ENCODE data around the gene WNT2B.

WNT2B gene

GRCh38 chr1:112527266-112528010 is 18.7 kb downstream of the WNT2B start:
- TF ChIP-seq Cebpa-rat (IDR thresholded peaks at IDR 0.05), result no peak
- H3K4me1 ChIP-seq, result no peaks in the 10 kb centered on the region
- no peak overlapping the region for H3K27ac ChIP-seq
- H4K20me1 ChIP-seq, result no peaks in the 10 kb centered on the region
- H3K4me2 ChIP-seq, result no peak overlapping the region
- no peak overlapping the region for H3K4me3 ChIP-seq
- no peaks in the 10 kb centered on the region for H3K27me3 ChIP-seq
- H3K9ac ChIP-seq, result no peak overlapping the region
- H3K9me3 ChIP-seq (replicated peaks in 1 of 11), result no peaks in the 10 kb centered on the region
- H3K36me3 ChIP-seq, result peaks cover 0 to 42% (median 0%) of the 10 kb centered on the region in 11 experiments; a peak in 7 of 22 replicates

DNA sequence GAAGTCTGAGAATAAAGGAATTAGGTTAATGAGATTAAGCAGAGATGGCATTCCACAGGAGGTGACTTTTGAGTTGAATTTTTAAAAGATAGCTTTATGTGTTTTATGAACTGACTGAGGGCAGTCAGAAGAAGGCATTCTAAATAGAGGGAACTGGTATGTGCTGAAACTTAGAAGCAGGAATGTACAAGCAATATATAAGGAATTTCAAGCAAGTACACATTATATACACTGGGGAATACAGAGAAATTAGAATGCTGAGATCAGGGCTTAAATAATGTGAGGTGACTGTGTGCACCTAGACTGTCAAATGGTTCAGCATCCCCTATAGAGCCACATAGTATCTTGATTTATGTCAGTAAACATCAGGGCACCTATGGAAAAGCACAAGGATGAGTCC is 19.3 kb downstream of the WNT2B start:
- H3K9ac ChIP-seq, result no peak overlapping the region
- H3K4me3 ChIP-seq, result no peak overlapping the region
- no peak for TF ChIP-seq Cebpa-rat (IDR thresholded peaks at IDR 0.05)
- H3K27ac ChIP-seq, result no peak overlapping the region
- H3K4me2 ChIP-seq, result no peak overlapping the region
- H3K36me3 ChIP-seq, result peaks cover 0 to 43% (median 0%) of the 10 kb centered on the region in 11 experiments; a peak in 7 of 22 replicates
- H3K27me3 ChIP-seq, result no peaks in the 10 kb centered on the region
- no peaks in the 10 kb centered on the region for H3K9me3 ChIP-seq (replicated peaks in 1 of 11)
- no peaks in the 10 kb centered on the region for H4K20me1 ChIP-seq
- no peaks in the 10 kb centered on the region for H3K4me1 ChIP-seq

DNA sequence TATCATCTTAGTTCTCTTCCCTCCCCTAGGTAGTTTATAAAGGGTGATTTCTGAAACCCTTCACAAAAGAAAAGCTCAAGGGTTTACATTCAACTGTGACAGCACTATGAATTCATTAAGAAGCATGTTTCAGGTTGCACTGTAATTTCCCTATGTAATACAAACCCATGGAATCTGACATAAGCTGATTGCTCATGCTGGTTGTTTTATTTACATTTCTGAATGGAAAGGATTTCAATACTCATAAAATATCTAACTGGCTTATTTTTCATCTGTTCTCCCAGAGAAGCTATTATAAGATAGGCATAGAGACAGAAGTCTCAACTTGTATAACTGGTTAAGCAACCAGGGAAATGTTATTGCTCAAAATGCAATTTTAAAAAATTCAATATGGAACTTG is 20.5 kb downstream of the WNT2B start:
- H3K9ac ChIP-seq, result no peak overlapping the region
- H3K4me3 ChIP-seq, result no peak overlapping the region
- peaks cover 0 to 50% (median 5%) of the 10 kb centered on the region in 11 experiments; a peak in 7 of 22 replicates for H3K36me3 ChIP-seq
- H3K9me3 ChIP-seq (replicated peaks in 1 of 11), result no peaks in the 10 kb centered on the region
- no peaks in the 10 kb centered on the region for H3K4me1 ChIP-seq
- H3K4me2 ChIP-seq, result no peak overlapping the region
- H3K27ac ChIP-seq, result no peak overlapping the region
- no peaks in the 10 kb centered on the region for H3K27me3 ChIP-seq
- TF ChIP-seq Cebpa-rat (IDR thresholded peaks at IDR 0.05), result no peak
- no peaks in the 10 kb centered on the region for H4K20me1 ChIP-seq

- no peak for TF ChIP-seq Cebpa-rat (IDR thresholded peaks at IDR 0.05)
- no peaks in the 10 kb centered on the region for H3K9me3 ChIP-seq (replicated peaks in 1 of 11)
- H3K36me3 ChIP-seq, result peaks cover 0 to 43% (median 0%) of the 10 kb centered on the region in 11 experiments; a peak in 6 of 22 replicates
- no peak overlapping the region for H3K4me2 ChIP-seq
- H3K27ac ChIP-seq, result no peak overlapping the region
- no peaks in the 10 kb centered on the region for H3K27me3 ChIP-seq
- H3K4me3 ChIP-seq, result no peak overlapping the region
- no peak overlapping the region for H3K9ac ChIP-seq
- no peaks in the 10 kb centered on the region for H3K4me1 ChIP-seq
- H4K20me1 ChIP-seq, result no peaks in the 10 kb centered on the region
These were observed 22.1 kb downstream of the WNT2B start for GRCh38 chr1:112530832-112531231.

GRCh38 chr1:112532064-112532463 is 23.3 kb downstream of the WNT2B start:
- Histone ChIP-seq H3K36me3 (peaks cover 0 to 31% (median 0%) of the 10 kb centered on the region in 11 experiments; a peak in 6 of 22 replicates), H3K27ac (no peak overlapping the region), H3K4me2 (no peak overlapping the region), H3K9ac (no peak overlapping the region), H4K20me1 (no peaks in the 10 kb centered on the region), H3K4me3 (no peak overlapping the region), H3K27me3 (no peaks in the 10 kb centered on the region), H3K9me3 (replicated peaks in 1 of 11) (no peaks in the 10 kb centered on the region), H3K4me1 (no peaks in the 10 kb centered on the region)
- no peak for TF ChIP-seq Cebpa-rat (IDR thresholded peaks at IDR 0.05)

GRCh38 chr1:112533029-112533428 is 24.3 kb downstream of the WNT2B start:
- Histone ChIP-seq H4K20me1 (no peaks in the 10 kb centered on the region), H3K4me3 (no peak overlapping the region), H3K36me3 (peaks cover 0 to 28% (median 0%) of the 10 kb centered on the region in 11 experiments; a peak in 4 of 22 replicates), H3K4me2 (no peak overlapping the region), H3K27me3 (no peaks in the 10 kb centered on the region), H3K9me3 (replicated peaks in 1 of 11) (no peaks in the 10 kb centered on the region), H3K27ac (no peak overlapping the region), H3K4me1 (no peaks in the 10 kb centered on the region), H3K9ac (no peak overlapping the region)
- TF ChIP-seq Cebpa-rat (IDR thresholded peaks at IDR 0.05), result no peak

GRCh38 chr1:112536561-112536960 is 27.8 kb downstream of the WNT2B start:
- no peak overlapping the region for H3K4me2 ChIP-seq

GRCh38 chr1:112537456-112537855 is 28.7 kb downstream of the WNT2B start:
- Histone ChIP-seq H3K9ac (no peak overlapping the region), H3K27me3 (no peaks in the 10 kb centered on the region), H3K36me3 (peaks cover 0 to 53% (median 8%) of the 10 kb centered on the region in 11 experiments; a peak in 12 of 22 replicates), H3K9me3 (replicated peaks in 1 of 11) (no peaks in the 10 kb centered on the region), H3K27ac (no peak overlapping the region), H4K20me1 (no peaks in the 10 kb centered on the region), H3K4me1 (peaks cover 0 to 5% (median 0%) of the 10 kb centered on the region in 10 experiments; a peak in 1 of 20 replicates), H3K4me2 (no peak overlapping the region), H3K4me3 (no peak overlapping the region)
- no peak for TF ChIP-seq Cebpa-rat (IDR thresholded peaks at IDR 0.05)

More at GRCh38 chr1:112536561-112536960, 27.8 kb downstream of the WNT2B start:
- Histone ChIP-seq H3K36me3 (peaks cover 0 to 49% (median 8%) of the 10 kb centered on the region in 11 experiments; a peak in 11 of 22 replicates), H3K4me1 (peaks cover 0 to 5% (median 0%) of the 10 kb centered on the region in 10 experiments; a peak in 1 of 20 replicates), H3K4me3 (no peak overlapping the region), H3K27me3 (no peaks in the 10 kb centered on the region), H3K9me3 (replicated peaks in 1 of 11) (no peaks in the 10 kb centered on the region), H4K20me1 (no peaks in the 10 kb centered on the region), H3K9ac (no peak overlapping the region), H3K27ac (no peak overlapping the region)
- TF ChIP-seq Cebpa-rat (IDR thresholded peaks at IDR 0.05), result no peak

DNA sequence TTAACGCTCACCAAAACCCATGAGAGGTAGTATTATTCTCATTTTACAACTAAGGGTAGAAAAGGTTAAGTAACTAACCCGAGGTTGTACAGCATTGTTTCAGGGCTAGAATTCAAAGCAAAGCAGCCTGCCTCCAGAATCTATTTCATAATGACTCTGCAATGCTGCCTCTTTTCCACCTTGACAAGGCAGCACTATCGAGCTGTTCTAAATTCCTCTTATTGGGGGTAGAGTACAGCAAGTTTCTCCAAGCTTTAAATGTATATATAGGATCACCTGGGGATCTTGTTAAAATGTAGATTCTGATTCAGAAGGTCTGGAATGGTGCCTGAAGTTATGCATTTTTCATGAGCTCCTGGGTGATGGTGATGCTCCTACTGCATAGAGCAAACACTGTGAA is 30.1 kb downstream of the WNT2B start:
- Histone ChIP-seq H3K4me3 (no peak overlapping the region), H3K9ac (no peak overlapping the region), H3K4me1 (peaks cover 0 to 12% (median 0%) of the 10 kb centered on the region in 10 experiments; a peak in 6 of 20 replicates), H4K20me1 (no peaks in the 10 kb centered on the region), H3K36me3 (peaks cover 0 to 44% (median 12%) of the 10 kb centered on the region in 11 experiments; a peak in 12 of 22 replicates), H3K27me3 (no peaks in the 10 kb centered on the region), H3K9me3 (replicated peaks in 1 of 11) (no peaks in the 10 kb centered on the region), H3K27ac (no peak overlapping the region), H3K4me2 (no peak overlapping the region)
- TF ChIP-seq Cebpa-rat (IDR thresholded peaks at IDR 0.05), result no peak

All from BLaER1 treated with 17β-estradiol and CSF1 and Interleukin-3, amounts not matched to agents 10 nM and 100 nM (cell line).